ENCODE results near the gene GALNTL6. TPM values are rescaled to one million over a fixed set of nuclear protein-coding genes. Genes with fewer than 3 reads are reported as not detected.

The GALNTL6 gene
- total and polyA plus RNA-seq, 9 of the 15 experiments (the other 6 are each of a cell fraction or from before 2014, with no cell fraction given) = 0.18 to 0.50 (median 0.29) TPM

DNA sequence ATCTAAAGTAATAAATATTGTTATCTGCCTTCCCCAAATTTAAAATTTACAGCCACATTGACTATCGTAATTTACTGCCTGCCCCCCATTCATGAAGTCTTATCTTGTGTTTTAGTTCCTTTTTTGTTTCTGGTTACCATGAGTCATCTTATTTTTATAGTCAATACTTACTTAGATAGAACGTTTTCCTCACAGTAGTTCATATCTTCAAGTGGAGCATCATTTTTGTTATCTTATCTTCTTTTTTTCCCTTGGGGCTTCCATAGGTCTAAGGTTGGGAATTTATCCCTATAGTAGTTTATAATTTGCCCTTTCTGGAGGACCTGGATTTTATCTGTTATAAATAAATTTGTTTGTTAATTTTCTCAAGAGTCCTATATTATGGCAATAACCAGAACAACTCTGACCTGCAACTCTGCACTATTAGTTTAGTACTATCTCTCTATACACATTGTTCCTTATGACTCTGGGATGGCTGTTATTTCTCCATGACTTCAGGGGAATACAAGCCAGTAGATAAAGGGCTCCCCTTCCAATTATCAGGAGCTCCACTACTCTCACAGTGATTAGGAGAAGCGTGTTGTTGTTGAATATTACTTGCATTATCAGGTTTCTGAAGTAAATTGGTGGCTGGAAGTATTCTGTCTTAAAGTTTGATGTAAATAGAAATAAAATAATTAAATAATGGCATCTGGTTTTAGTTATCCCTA lies 330.6 kb downstream of the GALNTL6 start (continued):
- TF ChIP-seq IFI16 (CRISPR knock-in tag; IDR thresholded peaks at IDR 0.05) (no peak), PHB2 (IDR thresholded peaks at IDR 0.05; ENCODE audit: low read depth) (no peak), CCAR2 (IDR thresholded peaks at IDR 0.05; ENCODE audit: low read depth, low read length) (no peak), CBX8 (IDR thresholded peaks at IDR 0.05; ENCODE audit: borderline replicate concordance, extremely low read depth, low read depth, low read length, poor library complexity, severe bottlenecking) (no peak), ZNF165 (CRISPR knock-in tag; IDR thresholded peaks at IDR 0.05; ENCODE audit: borderline replicate concordance) (no peak), ASH1L (IDR thresholded peaks at IDR 0.05; ENCODE audit: borderline replicate concordance, low read depth, partially characterized antibody) (no peak), LCOR (CRISPR knock-in tag; IDR thresholded peaks at IDR 0.05) (no peak), MEIS2 (IDR thresholded peaks at IDR 0.05; ENCODE audit: partially characterized antibody) (peak; percentile 95), CCNT2 (IDR thresholded peaks at IDR 0.05; ENCODE audit: borderline replicate concordance, extremely low read depth, insufficient read length, low read depth, low read length) (peak; percentile 35), HDAC6 (IDR thresholded peaks at IDR 0.05; ENCODE audit: low read depth, low read length) (no peak), STAT5A (IDR thresholded peaks at IDR 0.05; ENCODE audit: borderline replicate concordance, low read length) (peak; percentile 44; the same call in 1 of the 2 replicates), KAT8 (IDR thresholded peaks at IDR 0.05; ENCODE audit: low read depth) (no peak), ATF7 (IDR thresholded peaks at IDR 0.05) (no peak), HMGN3 (IDR thresholded peaks at IDR 0.05; ENCODE audit: borderline replicate concordance, extremely low read depth, insufficient read length, low read depth, low read length) (no peak), FOXJ3 (CRISPR knock-in tag; IDR thresholded peaks at IDR 0.05) (no peak), NELFE (IDR thresholded peaks at IDR 0.05; ENCODE audit: insufficient read depth, insufficient read length) (no peak), BCL6 (CRISPR knock-in tag; IDR thresholded peaks at IDR 0.05) (no peak), PRDM10 (IDR thresholded peaks at IDR 0.05; ENCODE audit: partially characterized antibody) (no peak), NR3C1 (CRISPR knock-in tag; IDR thresholded peaks at IDR 0.05) (no peak)
- TF ChIP-seq, protein P1, sequence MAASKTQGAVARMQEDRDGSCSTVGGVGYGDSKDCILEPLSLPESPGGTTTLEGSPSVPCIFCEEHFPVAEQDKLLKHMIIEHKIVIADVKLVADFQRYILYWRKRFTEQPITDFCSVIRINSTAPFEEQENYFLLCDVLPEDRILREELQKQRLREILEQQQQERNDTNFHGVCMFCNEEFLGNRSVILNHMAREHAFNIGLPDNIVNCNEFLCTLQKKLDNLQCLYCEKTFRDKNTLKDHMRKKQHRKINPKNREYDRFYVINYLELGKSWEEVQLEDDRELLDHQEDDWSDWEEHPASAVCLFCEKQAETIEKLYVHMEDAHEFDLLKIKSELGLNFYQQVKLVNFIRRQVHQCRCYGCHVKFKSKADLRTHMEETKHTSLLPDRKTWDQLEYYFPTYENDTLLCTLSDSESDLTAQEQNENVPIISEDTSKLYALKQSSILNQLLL (CRISPR knock-in tag; IDR thresholded peaks at IDR 0.05; ENCODE audit: borderline replicate concordance) = no peak
- TF ChIP-seq, protein P2, sequence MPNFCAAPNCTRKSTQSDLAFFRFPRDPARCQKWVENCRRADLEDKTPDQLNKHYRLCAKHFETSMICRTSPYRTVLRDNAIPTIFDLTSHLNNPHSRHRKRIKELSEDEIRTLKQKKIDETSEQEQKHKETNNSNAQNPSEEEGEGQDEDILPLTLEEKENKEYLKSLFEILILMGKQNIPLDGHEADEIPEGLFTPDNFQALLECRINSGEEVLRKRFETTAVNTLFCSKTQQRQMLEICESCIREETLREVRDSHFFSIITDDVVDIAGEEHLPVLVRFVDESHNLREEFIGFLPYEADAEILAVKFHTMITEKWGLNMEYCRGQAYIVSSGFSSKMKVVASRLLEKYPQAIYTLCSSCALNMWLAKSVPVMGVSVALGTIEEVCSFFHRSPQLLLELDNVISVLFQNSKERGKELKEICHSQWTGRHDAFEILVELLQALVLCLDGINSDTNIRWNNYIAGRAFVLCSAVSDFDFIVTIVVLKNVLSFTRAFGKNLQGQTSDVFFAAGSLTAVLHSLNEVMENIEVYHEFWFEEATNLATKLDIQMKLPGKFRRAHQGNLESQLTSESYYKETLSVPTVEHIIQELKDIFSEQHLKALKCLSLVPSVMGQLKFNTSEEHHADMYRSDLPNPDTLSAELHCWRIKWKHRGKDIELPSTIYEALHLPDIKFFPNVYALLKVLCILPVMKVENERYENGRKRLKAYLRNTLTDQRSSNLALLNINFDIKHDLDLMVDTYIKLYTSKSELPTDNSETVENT (CRISPR knock-in tag; IDR thresholded peaks at IDR 0.05) = no peak

Measured in K562 (cell line).